Neural cell (in vitro differentiated cells): Measurements from ENCODE around the gene MAP2. TPM values are rescaled to one million over a fixed set of nuclear protein-coding genes. Genes with fewer than 3 reads are reported as not detected.

Source experiments
- H2AFZ ChIP-seq: fragments of 200-600, 300-800 bp; sonication (generic), shearing (Covaris generic); 2 replicates; pipeline ENCODE4 v1.6.0; 2014; ENCODE audit warnings: low read depth, mild to moderate bottlenecking, antibody characterized with exemption, low read length, moderate library complexity
- H3F3A ChIP-seq: fragments of 200-600 bp; shearing (Covaris generic); 2 replicates; pipeline ENCODE4 v1.6.1; 2016; ENCODE audit warnings: mild to moderate bottlenecking, moderate library complexity, mixed read lengths, antibody characterized with exemption, low read length; ENCODE audit not compliant: insufficient read depth, poor library complexity, severe bottlenecking
- H3K27ac ChIP-seq: fragments of 200-600, 300-800 bp; sonication (generic), shearing (Covaris generic); 2 replicates; pipeline ENCODE4 v1.5.1; 2014; ENCODE audit warnings: mild to moderate bottlenecking, low read length, moderate library complexity
- H3K27me3 ChIP-seq: fragments of 300-800, 200-600 bp; sonication (generic), shearing (Covaris generic); 2 replicates; pipeline ENCODE4 v1.6.0; 2014; ENCODE audit warnings: mild to moderate bottlenecking, low read depth, low read length, moderate library complexity; ENCODE audit not compliant: insufficient read depth
- H3K36me3 ChIP-seq: fragments of 300-800, 200-600 bp; sonication (generic), shearing (Covaris generic); 2 replicates; pipeline ENCODE4 v1.5.1; 2014; ENCODE audit warnings: mild to moderate bottlenecking, antibody characterized with exemption, low read length, moderate library complexity; ENCODE audit not compliant: insufficient read depth
- H3K4me2 ChIP-seq: fragments of 300-800, 200-600 bp; sonication (generic), shearing (Covaris generic); 2 replicates; pipeline ENCODE4 v1.6.0; 2014; ENCODE audit warnings: mild to moderate bottlenecking, low read length
- H3K4me3 ChIP-seq: fragments of 300-800, 200-600 bp; sonication (generic), shearing (Covaris generic); 2 replicates; pipeline ENCODE4 v1.5.1; 2014; ENCODE audit warnings: mild to moderate bottlenecking, low read length, moderate library complexity
- H3K79me2 ChIP-seq: fragments of 200-600 bp; shearing (Covaris generic); replicated peaks from 2 replicates; pipeline ENCODE4 v1.6.0; 2014; ENCODE audit warnings: mild to moderate bottlenecking, low read length, moderate library complexity; ENCODE audit not compliant: insufficient read depth
- H3K9ac ChIP-seq: fragments of 300-800, 200-600 bp; sonication (generic), shearing (Covaris generic); 2 replicates; pipeline ENCODE4 v1.6.1; 2016; ENCODE audit warnings: mild to moderate bottlenecking, low read length, mixed read lengths
- H3K9me2 ChIP-seq: fragments of 200-600 bp; shearing (Covaris generic); 2 replicates; pipeline ENCODE4 v1.6.1; 2016; ENCODE audit warnings: mild to moderate bottlenecking, low read length, mixed read lengths; ENCODE audit not compliant: insufficient read depth
- H3K9me3 ChIP-seq: fragments of 200-600, 300-800 bp; sonication (generic), shearing (Covaris generic); 2 replicates; pipeline ENCODE4 v1.6.1; 2016; ENCODE audit warnings: mild to moderate bottlenecking, mixed run types, low read length, moderate library complexity, mixed read lengths
- H4K20me1 ChIP-seq: fragments of 200-600 bp; shearing (Covaris generic); 2 replicates; pipeline ENCODE4 v1.6.1; 2016; ENCODE audit warnings: mild to moderate bottlenecking, mixed run types; ENCODE audit not compliant: insufficient read depth
- CTCF ChIP-seq: fragments of 450-650 bp; IDR thresholded peaks from 2 replicates; pipeline ENCODE4 v1.5.1; 2014; ENCODE audit warnings: antibody characterized with exemption, mild to moderate bottlenecking, moderate library complexity; ENCODE audit not compliant: poor library complexity, severe bottlenecking
- EP300 ChIP-seq: fragments of 450-650 bp; conservative IDR thresholded peaks from 2 replicates; pipeline ENCODE4 v1.6.1; 2014; ENCODE audit warnings: antibody characterized with exemption, mild to moderate bottlenecking, moderate library complexity; ENCODE audit not compliant: poor library complexity, severe bottlenecking
- EZH2 ChIP-seq: fragments of 200-600, 300-800 bp; shearing (Covaris generic), sonication (generic); IDR thresholded peaks from 2 replicates; pipeline ENCODE4 v1.6.1; 2014; ENCODE audit warnings: antibody characterized with exemption, low read length, borderline replicate concordance, mild to moderate bottlenecking; ENCODE audit not compliant: insufficient read depth, poor library complexity, severe bottlenecking
- MXI1 ChIP-seq: fragments of 450-650 bp; conservative IDR thresholded peaks from 2 replicates; pipeline ENCODE4 v1.6.1; 2014; ENCODE audit warnings: antibody characterized with exemption, mild to moderate bottlenecking; ENCODE audit not compliant: poor library complexity, severe bottlenecking
- POLR2AphosphoS5 ChIP-seq: IDR thresholded peaks from 2 replicates; pipeline ENCODE4 v1.6.1; 2012
- RAD21 ChIP-seq: fragments of 450-650 bp; conservative IDR thresholded peaks from 2 replicates; pipeline ENCODE4 v1.6.1; 2014; ENCODE audit warnings: antibody characterized with exemption, mild to moderate bottlenecking, moderate library complexity
- REST ChIP-seq: IDR thresholded peaks from 2 replicates; pipeline ENCODE4 v1.6.1; 2012; ENCODE audit warnings: borderline replicate concordance
- SMC3 ChIP-seq: fragments of 450-650 bp; conservative IDR thresholded peaks from 2 replicates; pipeline ENCODE4 v1.6.1; 2014; ENCODE audit warnings: antibody characterized with exemption, mild to moderate bottlenecking, moderate library complexity; ENCODE audit not compliant: poor library complexity
- TAF1 ChIP-seq: IDR thresholded peaks from 2 replicates; pipeline ENCODE4 v1.6.1; 2012; ENCODE audit warnings: low read depth
- polyA plus RNA-seq: library from polyadenylated mRNA; depleted of rRNA; stranded (reverse); fragments of >200 nt; gene quantifications from 2 replicates; pipeline ENCODE4 v1.2.3, GENCODE V29; 2014
- small RNA-seq, 3 experiments: library from RNA; depleted of rRNA; stranded (forward); fragments of <200 nt; gene quantifications; one replicate each; pipeline ENCODE3, GENCODE V24; 2012

The MAP2 gene
- polyA plus RNA-seq, 1 donor from 2014 or later: 450 TPM

DNA sequence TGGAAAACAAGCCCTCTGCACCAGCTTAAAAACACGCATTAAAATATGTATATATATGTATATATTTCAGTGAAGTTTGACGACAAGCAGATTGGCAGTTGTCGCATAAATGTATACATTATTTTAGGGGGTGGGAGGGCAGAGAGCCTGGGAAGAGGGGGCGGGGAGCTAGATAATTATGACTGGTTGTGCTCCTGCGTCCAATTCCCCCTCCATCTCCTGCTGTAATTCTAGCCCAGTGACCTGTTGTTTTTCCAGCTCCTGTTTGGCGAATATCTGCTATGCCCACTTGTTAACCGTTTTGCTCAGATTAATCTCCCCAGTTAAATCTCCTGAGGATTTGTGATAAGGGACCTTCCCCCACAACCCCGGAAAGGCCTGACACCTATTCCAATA is 348.4 kb downstream of the MAP2 start:
- H3K36me3 ChIP-seq: peaks cover 11% of the 10 kb centered on the region
- H3K4me2 ChIP-seq: peak overlapping the region; percentile 74
- H4K20me1 ChIP-seq: no peaks in the 10 kb centered on the region
- peak overlapping the region; percentile 76 for H3K4me3 ChIP-seq
- peak overlapping the region; percentile 53 for H3K27ac ChIP-seq
- no peaks in the 10 kb centered on the region for H3F3A ChIP-seq
- peak overlapping the region; percentile 5 for H2AFZ ChIP-seq
- H3K9me3 ChIP-seq: no peaks in the 10 kb centered on the region
- H3K9ac ChIP-seq: peak overlapping the region; percentile 75
- H3K27me3 ChIP-seq: no peaks in the 10 kb centered on the region
- no peak for TF ChIP-seq EP300
- no peak for TF ChIP-seq CTCF
- TF ChIP-seq MXI1: no peak
- no peak for TF ChIP-seq REST
- TF ChIP-seq RAD21: no peak
- no peak for TF ChIP-seq SMC3
- no peak for TF ChIP-seq TAF1
- no peak for TF ChIP-seq POLR2AphosphoS5
- no peak for TF ChIP-seq EZH2
- no peaks in the 10 kb centered on the region for H3K9me2 ChIP-seq
- no peaks in the 10 kb centered on the region for H3K79me2 ChIP-seq

DNA sequence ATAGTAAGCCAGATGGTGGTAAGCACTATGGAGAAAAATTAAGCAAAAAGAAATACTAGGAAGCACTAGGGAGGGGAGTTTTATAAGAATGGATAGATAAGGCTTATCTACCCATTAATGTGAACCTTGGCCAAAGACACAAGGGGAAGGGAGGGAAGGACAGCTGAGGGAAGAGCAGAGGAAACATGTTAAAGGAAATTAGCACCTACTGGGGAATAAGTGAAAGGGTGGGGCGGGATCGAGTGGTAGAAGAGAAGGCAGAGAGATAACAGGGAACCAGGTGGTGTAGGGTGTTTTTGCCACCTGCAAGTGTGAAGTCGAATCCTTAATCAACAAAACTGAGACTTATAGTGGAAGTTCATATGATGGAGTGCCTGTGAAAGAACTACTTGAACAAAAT is 349.5 kb downstream of the MAP2 start:
- Histone ChIP-seq H3K9ac (peak overlapping the region; percentile 75), H3K9me2 (no peaks in the 10 kb centered on the region), H3K4me3 (peak overlapping the region; percentile 76), H3K27ac (no peak overlapping the region), H4K20me1 (no peaks in the 10 kb centered on the region), H3K9me3 (no peaks in the 10 kb centered on the region), H3F3A (no peaks in the 10 kb centered on the region), H3K4me2 (peak overlapping the region; percentile 74), H3K79me2 (no peaks in the 10 kb centered on the region), H3K27me3 (no peaks in the 10 kb centered on the region), H3K36me3 (peaks cover 13% of the 10 kb centered on the region), H2AFZ (no peak overlapping the region)
- no peak for TF ChIP-seq EP300
- no peak for TF ChIP-seq RAD21
- TF ChIP-seq MXI1: no peak
- TF ChIP-seq POLR2AphosphoS5: no peak
- no peak for TF ChIP-seq SMC3
- TF ChIP-seq CTCF: no peak

Small RNA genes lying within 50 kb of the gene (small RNA-seq; reads per million reads assigned to genes)
- gene RNA5SP118: 0 reads per million in 3 experiments
